Mucosa of descending colon (tissue), 3 donors: Measurements from ENCODE around the gene DECR2. TPM values are rescaled to one million over a fixed set of nuclear protein-coding genes. Genes with fewer than 3 reads are reported as not detected.

Source experiments
- ATAC-seq: fragments of 200-7000 bp; cut with Tn5 transposase; one replicate; pipeline ENCODE4 v1.9.1; 2020; ENCODE audit warnings: mild to moderate bottlenecking, moderate library complexity
- DNase-seq, 3 donors: peaks; one replicate each; pipeline ENCODE4 v3.0.0-alpha.2; 2020
- H3K36me3 ChIP-seq: fragments of 200-600 bp; one replicate; pipeline ENCODE4 v1.8.0; 2021; ENCODE audit warnings: low read depth, mild to moderate bottlenecking
- H3K4me1 ChIP-seq: fragments of 200-600 bp; one replicate; pipeline ENCODE4 v1.8.0; 2021; ENCODE audit warnings: low read depth, mild to moderate bottlenecking
- H3K4me3 ChIP-seq: fragments of 200-600 bp; one replicate; pipeline ENCODE4 v1.8.0; 2021; ENCODE audit warnings: mild to moderate bottlenecking
- H3K9me3 ChIP-seq: fragments of 200-600 bp; one replicate; pipeline ENCODE4 v1.8.0; 2021; ENCODE audit warnings: mild to moderate bottlenecking
- intact Hi-C, 2 donors: fragments of 100-400 bp; cut with DNase I in 1 of 2; cut with micrococcal nuclease in 1 of 2; formaldehyde crosslinking; loops; one replicate each; pipeline versions ENCODE4 v1.11.0 to v1.11.1; 2022; cut with DNase I, micrococcal nuclease
- total RNA-seq, 3 donors: library from RNA; stranded (reverse); fragmentation: NEBNext Ultra II Directional in 2 of 3; extraction: Animal tissue kit (Norgen Biotek cat#: 25700) in 2 of 3; gene quantifications; one replicate each; pipeline versions ENCODE4 v1.2.1 to v1.2.4, GENCODE V29; 2021 to 2023
- TF ChIP-seq, protein P1 (sequence below): fragments of 200-600 bp; IDR thresholded peaks from one replicate; pipeline ENCODE4 v1.8.0; 2022; ENCODE audit warnings: antibody characterized with exemption, mild to moderate bottlenecking
- donor health status: DM: no; HTN: no; CAD: no; lungs with moderate emphysema.
- donor health status: DM: no; HTN: no; CAD: no.
- donor health status: DM: no; HTN: yes; CAD: no.

The DECR2 gene
- total RNA-seq, 3 donors from 2014 or later, result 39.5 to 64.3 (median 56.0) TPM

DNA sequence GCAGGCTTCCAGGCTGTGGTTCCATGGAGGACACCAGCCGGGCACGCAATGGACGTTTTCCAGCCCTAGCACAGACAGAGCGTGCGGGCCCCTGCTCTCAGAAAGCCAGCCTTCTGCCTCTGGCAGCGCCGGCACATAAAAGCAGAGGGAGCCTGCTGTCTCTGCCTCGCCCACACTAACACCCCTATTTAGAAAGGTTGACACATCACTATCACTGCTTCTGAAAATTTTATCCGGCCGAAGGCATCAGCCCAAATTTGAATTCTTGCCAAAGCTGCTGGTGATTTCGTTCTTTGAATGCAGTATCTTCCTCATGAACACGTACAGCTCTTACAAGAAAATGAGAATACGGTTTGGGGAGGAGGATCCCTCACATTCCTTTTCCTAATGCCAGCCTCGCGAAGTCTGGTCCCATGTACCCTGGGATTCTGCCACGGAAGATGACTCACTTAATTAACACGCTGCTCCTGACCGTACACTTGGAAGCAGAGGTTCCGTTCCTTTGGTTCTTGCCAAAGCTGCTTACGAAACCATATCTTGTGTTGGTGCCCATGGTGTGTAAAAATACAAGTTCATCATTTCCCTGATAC is 22.4 kb downstream of the DECR2 start:
- DNase-seq (peak in 1 of 3 donors; percentile 55), ATAC-seq (peak; percentile 32)
- Histone ChIP-seq H3K36me3 (no peaks in the 10 kb centered on the region), H3K4me1 (peaks cover 21% of the 10 kb centered on the region), H3K4me3 (no peak overlapping the region), H3K9me3 (no peaks in the 10 kb centered on the region)
- intact Hi-C loops, result no loop called here
- TF ChIP-seq, protein P1, sequence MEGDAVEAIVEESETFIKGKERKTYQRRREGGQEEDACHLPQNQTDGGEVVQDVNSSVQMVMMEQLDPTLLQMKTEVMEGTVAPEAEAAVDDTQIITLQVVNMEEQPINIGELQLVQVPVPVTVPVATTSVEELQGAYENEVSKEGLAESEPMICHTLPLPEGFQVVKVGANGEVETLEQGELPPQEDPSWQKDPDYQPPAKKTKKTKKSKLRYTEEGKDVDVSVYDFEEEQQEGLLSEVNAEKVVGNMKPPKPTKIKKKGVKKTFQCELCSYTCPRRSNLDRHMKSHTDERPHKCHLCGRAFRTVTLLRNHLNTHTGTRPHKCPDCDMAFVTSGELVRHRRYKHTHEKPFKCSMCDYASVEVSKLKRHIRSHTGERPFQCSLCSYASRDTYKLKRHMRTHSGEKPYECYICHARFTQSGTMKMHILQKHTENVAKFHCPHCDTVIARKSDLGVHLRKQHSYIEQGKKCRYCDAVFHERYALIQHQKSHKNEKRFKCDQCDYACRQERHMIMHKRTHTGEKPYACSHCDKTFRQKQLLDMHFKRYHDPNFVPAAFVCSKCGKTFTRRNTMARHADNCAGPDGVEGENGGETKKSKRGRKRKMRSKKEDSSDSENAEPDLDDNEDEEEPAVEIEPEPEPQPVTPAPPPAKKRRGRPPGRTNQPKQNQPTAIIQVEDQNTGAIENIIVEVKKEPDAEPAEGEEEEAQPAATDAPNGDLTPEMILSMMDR, result no peak

DNA sequence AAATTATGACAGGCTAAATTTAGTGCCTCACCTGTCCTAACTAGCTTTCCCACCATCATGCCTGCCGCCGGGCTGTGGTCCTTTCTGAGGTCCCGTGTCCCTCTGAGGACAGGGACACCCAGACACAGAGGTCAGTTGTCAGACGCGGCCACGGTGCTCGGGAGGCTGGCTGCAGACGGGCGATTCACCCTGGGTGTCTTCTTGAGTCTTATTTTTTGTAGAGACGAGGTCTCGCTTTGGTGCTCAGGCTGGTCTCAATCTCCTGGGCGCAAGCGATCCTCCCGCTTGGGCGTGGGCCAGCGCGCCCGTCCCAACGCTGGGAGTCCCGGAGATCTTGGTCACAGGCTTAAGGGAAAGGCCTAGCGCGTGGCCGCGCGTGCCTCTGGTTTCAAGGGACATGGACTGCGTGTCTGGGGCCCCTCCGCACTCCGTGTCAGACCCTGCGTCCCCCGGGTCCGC is 23.0 kb downstream of the DECR2 start:
- intact Hi-C loops, result no loop called here
- Histone ChIP-seq H3K4me1 (peaks cover 21% of the 10 kb centered on the region), H3K36me3 (no peaks in the 10 kb centered on the region), H3K4me3 (no peak overlapping the region), H3K9me3 (no peaks in the 10 kb centered on the region)
- peak; percentile 55 for ATAC-seq
- peak in 2 of 3 donors; percentile 41 to 70 for DNase-seq
- TF ChIP-seq, protein P1, result no peak

DNA sequence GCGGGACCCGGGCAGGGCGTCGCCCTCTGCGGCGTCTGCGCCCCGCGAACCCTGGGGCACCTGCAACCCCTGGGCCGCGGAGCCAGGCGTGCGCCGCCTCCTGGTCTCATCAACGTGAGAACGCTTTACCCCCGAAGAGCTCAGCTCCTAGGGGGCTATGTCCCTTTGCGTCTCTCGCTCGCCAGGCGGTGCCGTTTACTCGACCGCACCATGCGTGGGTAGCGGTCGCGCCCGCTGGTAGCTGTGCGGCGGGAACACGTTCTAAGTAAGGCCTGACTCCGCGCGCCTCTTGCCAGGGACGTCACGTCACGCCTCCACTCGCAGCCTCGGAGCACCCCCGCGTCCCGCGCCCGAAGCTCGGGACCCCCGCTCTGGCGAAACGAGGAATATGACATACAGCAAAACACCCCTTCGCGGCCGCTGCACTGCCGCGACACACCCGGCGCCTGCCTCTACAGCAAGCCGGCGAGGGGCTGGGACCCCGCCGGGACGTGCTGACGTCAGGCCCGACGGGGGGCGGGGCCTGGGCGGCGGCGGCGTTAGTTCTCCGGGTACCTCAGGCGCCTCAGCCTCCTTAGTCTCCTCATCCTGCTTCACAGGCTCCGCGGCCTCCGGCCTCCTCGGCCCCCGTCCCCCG is 23.5 kb downstream of the DECR2 start, which contains the start of gene RAB11FIP3:
RAB11FIP3 (plus strand) TSS at position 568 of the 637 bp plus-strand sequence. CDS start 358 bp downstream, outside the sequence.
- no peaks in the 10 kb centered on the region for H3K9me3 ChIP-seq
- ATAC-seq, result peak; percentile 93
- DNase-seq, result peak; percentile 85 to 86 (median 85)
- peak within 1 kb of the TSS; percentile 21 for H3K4me3 ChIP-seq
- peaks cover 21% of the 10 kb centered on the region for H3K4me1 ChIP-seq
- H3K36me3 ChIP-seq, result no peaks in the 10 kb centered on the region
- intact Hi-C loops, result no loop called here
- TF ChIP-seq, protein P1, result no peak

DNA sequence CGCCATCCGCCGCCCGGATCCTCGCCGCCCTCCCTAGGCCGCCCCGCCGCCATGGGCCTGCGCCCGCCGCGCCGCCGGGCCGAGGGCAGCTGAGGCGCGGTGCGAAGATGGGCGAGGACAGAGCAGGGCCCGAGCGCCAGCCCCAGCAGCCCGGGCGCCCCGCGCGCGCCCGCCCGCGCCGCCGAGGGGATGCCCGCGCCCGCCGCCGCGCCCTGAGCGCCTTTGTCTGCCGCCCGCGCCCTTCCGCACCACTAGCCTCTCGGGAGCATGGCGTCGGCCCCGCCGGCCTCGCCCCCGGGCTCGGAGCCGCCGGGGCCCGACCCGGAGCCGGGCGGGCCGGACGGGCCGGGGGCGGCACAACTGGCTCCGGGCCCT is 24.0 kb downstream of the DECR2 start:
- H3K36me3 ChIP-seq, result no peaks in the 10 kb centered on the region
- peaks cover 21% of the 10 kb centered on the region for H3K4me1 ChIP-seq
- intact Hi-C loops, result no loop called here
- peak; percentile 48 for ATAC-seq
- H3K9me3 ChIP-seq, result no peaks in the 10 kb centered on the region
- peak overlapping the region; percentile 21 for H3K4me3 ChIP-seq
- no peak for DNase-seq
- TF ChIP-seq, protein P1, result no peak

DNA sequence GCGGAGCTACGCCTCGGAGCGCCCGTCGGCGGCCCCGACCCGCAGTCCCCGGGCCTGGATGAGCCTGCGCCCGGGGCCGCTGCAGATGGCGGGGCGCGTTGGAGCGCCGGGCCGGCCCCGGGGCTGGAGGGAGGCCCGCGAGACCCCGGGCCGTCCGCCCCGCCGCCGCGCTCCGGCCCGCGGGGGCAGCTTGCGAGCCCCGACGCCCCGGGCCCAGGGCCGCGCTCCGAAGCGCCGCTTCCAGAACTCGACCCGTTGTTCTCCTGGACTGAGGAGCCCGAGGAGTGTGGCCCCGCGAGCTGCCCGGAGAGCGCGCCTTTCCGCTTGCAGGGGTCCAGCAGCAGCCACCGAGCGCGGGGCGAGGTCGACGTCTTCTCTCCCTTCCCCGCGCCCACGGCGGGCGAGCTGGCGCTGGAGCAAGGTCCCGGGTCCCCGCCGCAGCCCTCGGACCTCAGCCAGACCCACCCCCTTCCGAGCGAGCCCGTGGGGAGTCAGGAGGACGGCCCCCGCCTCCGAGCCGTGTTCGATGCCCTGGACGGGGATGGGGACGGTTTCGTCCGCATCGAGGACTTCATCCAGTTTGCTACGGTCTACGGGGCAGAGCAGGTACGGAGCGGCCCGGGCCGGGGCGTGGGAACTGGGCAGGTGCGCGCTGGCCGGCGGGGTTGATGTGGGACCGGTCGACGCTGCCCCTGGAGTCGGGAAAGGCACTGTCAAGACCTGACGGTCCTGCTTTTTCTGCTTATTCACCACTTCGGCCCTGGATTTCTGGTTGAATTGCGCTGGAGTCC is 24.6 kb downstream of the DECR2 start:
- intact Hi-C loops, result no loop called here
- Histone ChIP-seq H3K4me1 (peaks cover 21% of the 10 kb centered on the region), H3K9me3 (no peaks in the 10 kb centered on the region), H3K4me3 (peak overlapping the region; percentile 21), H3K36me3 (no peaks in the 10 kb centered on the region)
- peak; percentile 12 for ATAC-seq
- DNase-seq, result peak in 2 of 3 donors; percentile 25 to 48
- TF ChIP-seq, protein P1, result no peak
